ENCODE measurements around the gene STPG4.

Gene STPG4

GRCh38 chr2:47070920-47071824 is 83.9 kb downstream of the STPG4 start:
- ATAC-seq (ENCODE audit: low read depth): no peak
- no peak for TF ChIP-seq CTCF (IDR thresholded peaks at IDR 0.05; ENCODE audit: poor library complexity, severe bottlenecking)
- Histone ChIP-seq H3K9me3 (ENCODE audit: severe bottlenecking) (no peaks in the 10 kb centered on the region), H3K4me3 (ENCODE audit: severe bottlenecking) (no peak overlapping the region), H3K27me3 (ENCODE audit: insufficient read depth, poor library complexity, severe bottlenecking) (no peaks in the 10 kb centered on the region), H3K36me3 (ENCODE audit: low read depth) (peaks cover 8% of the 10 kb centered on the region), H3K27ac (ENCODE audit: poor library complexity, severe bottlenecking) (peak overlapping the region; percentile 86), H3K4me1 (ENCODE audit: insufficient read depth, poor library complexity, severe bottlenecking) (peaks cover 28% of the 10 kb centered on the region)
- DNase-seq (ENCODE audit: low spot score): no peak

GRCh38 chr2:47070155-47070919 is 84.8 kb downstream of the STPG4 start:
- no peak for TF ChIP-seq CTCF (IDR thresholded peaks at IDR 0.05; ENCODE audit: poor library complexity, severe bottlenecking)
- no peaks in the 10 kb centered on the region for H3K9me3 ChIP-seq (ENCODE audit: severe bottlenecking)
- no peak overlapping the region for H3K4me3 ChIP-seq (ENCODE audit: severe bottlenecking)
- H3K36me3 ChIP-seq (ENCODE audit: low read depth): peaks cover 8% of the 10 kb centered on the region
- H3K27ac ChIP-seq (ENCODE audit: poor library complexity, severe bottlenecking): peak overlapping the region; percentile 86
- peaks cover 35% of the 10 kb centered on the region for H3K4me1 ChIP-seq (ENCODE audit: insufficient read depth, poor library complexity, severe bottlenecking)
- DNase-seq (ENCODE audit: low spot score): no peak
- H3K27me3 ChIP-seq (ENCODE audit: insufficient read depth, poor library complexity, severe bottlenecking): no peaks in the 10 kb centered on the region
- ATAC-seq (ENCODE audit: low read depth): no peak

- H3K4me1 ChIP-seq (ENCODE audit: insufficient read depth, poor library complexity, severe bottlenecking): peaks cover 38% of the 10 kb centered on the region
- H3K4me3 ChIP-seq (ENCODE audit: severe bottlenecking): no peak overlapping the region
- DNase-seq (ENCODE audit: low spot score) (peak; percentile 87), ATAC-seq (ENCODE audit: low read depth) (peak; percentile 95)
- H3K36me3 ChIP-seq (ENCODE audit: low read depth): peaks cover 8% of the 10 kb centered on the region
- H3K9me3 ChIP-seq (ENCODE audit: severe bottlenecking): no peaks in the 10 kb centered on the region
- no peak for TF ChIP-seq CTCF (IDR thresholded peaks at IDR 0.05; ENCODE audit: poor library complexity, severe bottlenecking)
- H3K27me3 ChIP-seq (ENCODE audit: insufficient read depth, poor library complexity, severe bottlenecking): no peaks in the 10 kb centered on the region
- H3K27ac ChIP-seq (ENCODE audit: poor library complexity, severe bottlenecking): peak overlapping the region; percentile 86
Observed at GRCh38 chr2:47069628-47070154, 85.4 kb downstream of the STPG4 start.

GRCh38 chr2:47068981-47069627 is 86.0 kb downstream of the STPG4 start:
- H3K4me3 ChIP-seq (ENCODE audit: severe bottlenecking): no peak overlapping the region
- no peak for DNase-seq (ENCODE audit: low spot score)
- peaks cover 38% of the 10 kb centered on the region for H3K4me1 ChIP-seq (ENCODE audit: insufficient read depth, poor library complexity, severe bottlenecking)
- peaks cover 8% of the 10 kb centered on the region for H3K36me3 ChIP-seq (ENCODE audit: low read depth)
- H3K9me3 ChIP-seq (ENCODE audit: severe bottlenecking): no peaks in the 10 kb centered on the region
- TF ChIP-seq CTCF (IDR thresholded peaks at IDR 0.05; ENCODE audit: poor library complexity, severe bottlenecking): no peak
- H3K27me3 ChIP-seq (ENCODE audit: insufficient read depth, poor library complexity, severe bottlenecking): no peaks in the 10 kb centered on the region
- no peak for ATAC-seq (ENCODE audit: low read depth)
- H3K27ac ChIP-seq (ENCODE audit: poor library complexity, severe bottlenecking): peak overlapping the region; percentile 86

Data from RWPE2 (cell line).